DOHH2 (cell line): ENCODE results near the gene SEPTIN1.

Source experiments
- H3F3A ChIP-seq: fragments of 200-600 bp; sonication (generic), shearing (Covaris generic); 2 replicates; pipeline ENCODE4 v1.6.0; 2016; ENCODE audit warnings: antibody characterized with exemption, mild to moderate bottlenecking; ENCODE audit not compliant: control insufficient read depth, insufficient read depth
- H3K27ac ChIP-seq: fragments of 200-600 bp; sonication (generic); 2 replicates; pipeline ENCODE4 v1.5.1; 2014; ENCODE audit warnings: low read depth, mild to moderate bottlenecking, low read length, moderate library complexity
- H3K27me3 ChIP-seq: fragments of 200-600 bp; sonication (generic); 2 replicates; pipeline ENCODE4 v1.6.1; 2014; ENCODE audit warnings: mild to moderate bottlenecking, low read length, mixed read lengths; ENCODE audit not compliant: control insufficient read depth
- H3K36me3 ChIP-seq: fragments of 200-600 bp; sonication (generic); 2 replicates; pipeline ENCODE4 v1.6.1; 2014; ENCODE audit warnings: mild to moderate bottlenecking, low read length, moderate library complexity, mixed read lengths; ENCODE audit not compliant: control insufficient read depth
- H3K4me1 ChIP-seq: fragments of 200-600 bp; sonication (generic); 2 replicates; pipeline ENCODE4 v1.6.1; 2014; ENCODE audit warnings: mild to moderate bottlenecking, low read length, mixed read lengths; ENCODE audit not compliant: control insufficient read depth
- H3K4me2 ChIP-seq: fragments of 200-600 bp; sonication (generic); 2 replicates; pipeline ENCODE4 v1.6.0; 2014; ENCODE audit warnings: mild to moderate bottlenecking, low read length, moderate library complexity
- H3K4me3 ChIP-seq: fragments of 200-600 bp; sonication (generic); 2 replicates; pipeline ENCODE4 v1.5.1; 2014; ENCODE audit warnings: mild to moderate bottlenecking, low read length, mixed read lengths
- H3K79me2 ChIP-seq: fragments of 200-600 bp; sonication (generic); 2 replicates; pipeline ENCODE4 v1.6.1; 2014; ENCODE audit warnings: mild to moderate bottlenecking, low read length, mixed read lengths; ENCODE audit not compliant: control insufficient read depth
- H3K9me2 ChIP-seq: fragments of 200-600 bp; sonication (generic); replicated peaks from 2 replicates; pipeline ENCODE4 v1.6.1; 2014; ENCODE audit warnings: mild to moderate bottlenecking, low read length, mixed read lengths; ENCODE audit not compliant: control insufficient read depth
- H3K9me3 ChIP-seq: fragments of 200-600 bp; sonication (generic); 2 replicates; pipeline ENCODE4 v1.6.1; 2014; ENCODE audit warnings: antibody characterized with exemption, low read length, mixed read lengths; ENCODE audit not compliant: control insufficient read depth, insufficient read depth
- H4K20me1 ChIP-seq: fragments of 200-600 bp; sonication (generic); 2 replicates; pipeline ENCODE4 v1.6.0; 2014; ENCODE audit warnings: low read depth, mild to moderate bottlenecking, antibody characterized with exemption, low read length, moderate library complexity; ENCODE audit not compliant: control insufficient read depth, insufficient read depth
- CTCF ChIP-seq: fragments of 200-600 bp; sonication (generic); IDR thresholded peaks from one replicate; pipeline ENCODE4 v1.5.1; 2014; ENCODE audit warnings: antibody characterized with exemption, mild to moderate bottlenecking, low read depth, low read length; ENCODE audit not compliant: poor library complexity, severe bottlenecking
- EZH2phosphoT487 ChIP-seq: fragments of 200-600 bp; sonication (generic); IDR thresholded peaks from 2 replicates; pipeline ENCODE4 v1.6.1; 2017; ENCODE audit warnings: borderline replicate concordance, mild to moderate bottlenecking, antibody characterized with exemption, low read length, moderate library complexity, mixed read lengths

The SEPTIN1 gene

DNA sequence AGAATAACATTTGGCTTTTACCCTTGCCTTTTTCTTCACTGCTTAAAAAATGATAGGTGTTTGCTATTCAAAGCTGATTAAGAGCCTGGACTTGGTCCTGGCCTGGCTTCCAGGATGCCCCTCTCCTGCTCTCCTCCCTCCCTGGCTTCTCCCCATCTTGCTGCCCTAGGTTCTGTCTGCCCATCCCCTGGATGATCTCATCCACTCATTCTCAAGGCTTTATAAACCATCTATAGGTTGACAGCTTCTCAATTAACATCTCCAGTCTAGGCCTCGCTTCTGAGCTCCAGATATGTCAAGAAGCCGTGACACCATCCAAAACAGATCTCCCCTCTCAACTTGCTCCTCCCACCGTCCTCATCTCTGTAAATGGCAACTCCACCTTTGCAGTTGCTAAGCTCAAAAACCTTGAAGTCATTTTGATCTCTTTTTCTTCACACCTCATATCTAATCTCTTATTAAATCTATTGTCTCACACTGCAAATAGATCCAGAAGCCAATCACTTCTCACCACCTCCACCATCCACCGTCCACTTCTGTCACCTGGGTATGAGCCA is 33.8 kb upstream of the SEPTIN1 start:
- no peak overlapping the region for H3K27ac ChIP-seq
- H3K4me3 ChIP-seq = no peak overlapping the region
- no peaks in the 10 kb centered on the region for H3K9me3 ChIP-seq
- no peaks in the 10 kb centered on the region for H3K27me3 ChIP-seq
- H3K79me2 ChIP-seq = peaks cover 30% of the 10 kb centered on the region
- peaks cover 34% of the 10 kb centered on the region for H3F3A ChIP-seq
- H3K4me1 ChIP-seq = peaks cover 17% of the 10 kb centered on the region
- no peak for TF ChIP-seq CTCF
- peaks cover 56% of the 10 kb centered on the region for H3K36me3 ChIP-seq
- no peaks in the 10 kb centered on the region for H3K9me2 ChIP-seq
- H4K20me1 ChIP-seq = no peaks in the 10 kb centered on the region
- H3K4me2 ChIP-seq = no peak overlapping the region

DNA sequence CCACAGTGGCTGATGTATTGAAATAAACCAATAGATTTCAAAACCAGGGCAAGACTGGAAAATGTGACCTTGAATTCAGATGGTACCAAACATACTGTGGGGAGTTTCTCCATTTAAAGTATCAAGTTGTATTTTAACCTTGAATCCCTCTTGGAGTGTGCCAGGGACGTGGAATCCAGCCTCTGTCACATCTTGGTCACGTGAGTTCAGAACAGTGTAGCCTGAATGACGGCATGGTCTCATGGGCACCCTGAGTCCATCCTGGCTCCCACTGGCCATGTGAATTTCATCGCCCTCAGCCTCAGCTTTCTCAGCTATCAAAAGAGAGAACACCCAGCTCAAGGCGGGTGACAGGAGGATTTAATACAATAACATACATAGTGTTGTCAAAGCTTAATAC is 31.8 kb upstream of the SEPTIN1 start:
- TF ChIP-seq EZH2phosphoT487 (no peak), CTCF (no peak)
- Histone ChIP-seq H3K36me3 (peaks cover 51% of the 10 kb centered on the region), H3K9me2 (no peaks in the 10 kb centered on the region), H4K20me1 (no peaks in the 10 kb centered on the region), H3K4me2 (no peak overlapping the region), H3F3A (peaks cover 20% of the 10 kb centered on the region), H3K9me3 (no peaks in the 10 kb centered on the region), H3K27me3 (no peaks in the 10 kb centered on the region), H3K27ac (no peak overlapping the region), H3K4me1 (peaks cover 26% of the 10 kb centered on the region), H3K4me3 (no peak overlapping the region), H3K79me2 (peaks cover 35% of the 10 kb centered on the region)

DNA sequence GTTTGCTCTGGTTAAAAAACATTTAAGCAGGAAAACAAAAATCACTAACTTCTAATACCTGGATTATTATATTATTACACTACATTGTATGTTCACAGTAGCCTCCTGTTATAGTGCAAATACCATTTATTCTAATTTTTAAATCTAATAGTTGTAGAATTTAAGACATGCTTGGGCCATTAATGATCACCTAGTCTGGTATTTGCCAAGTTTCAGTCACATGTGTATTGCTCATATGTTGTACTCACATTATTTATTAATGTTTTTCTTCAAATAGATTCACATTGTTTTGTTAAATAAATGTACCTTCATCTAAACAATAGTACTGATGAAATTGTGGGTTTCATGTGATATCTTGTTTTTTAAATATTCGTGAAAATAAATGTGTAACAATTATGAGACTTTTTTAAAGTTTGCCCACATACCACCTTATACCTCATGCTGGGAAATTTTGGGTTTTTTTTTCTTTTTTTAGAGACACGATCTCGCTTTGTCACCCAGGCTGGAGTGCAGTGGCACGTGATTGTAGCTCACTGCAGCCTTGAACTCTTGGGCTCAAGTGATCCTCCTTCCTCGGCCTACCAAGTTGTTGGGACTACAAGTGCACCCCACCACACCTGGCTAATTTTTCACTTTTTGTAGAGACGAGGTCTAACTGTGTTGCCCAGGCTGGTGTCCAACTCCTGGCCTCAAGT is 30.9 kb upstream of the SEPTIN1 start:
- H3K9me3 ChIP-seq = no peaks in the 10 kb centered on the region
- H4K20me1 ChIP-seq = no peaks in the 10 kb centered on the region
- peaks cover 36% of the 10 kb centered on the region for H3K79me2 ChIP-seq
- H3K9me2 ChIP-seq = no peaks in the 10 kb centered on the region
- H3K4me1 ChIP-seq = peaks cover 29% of the 10 kb centered on the region
- peaks cover 19% of the 10 kb centered on the region for H3F3A ChIP-seq
- no peak overlapping the region for H3K27ac ChIP-seq
- H3K4me3 ChIP-seq = no peak overlapping the region
- TF ChIP-seq CTCF (no peak), EZH2phosphoT487 (no peak)
- peaks cover 42% of the 10 kb centered on the region for H3K36me3 ChIP-seq
- no peaks in the 10 kb centered on the region for H3K27me3 ChIP-seq
- H3K4me2 ChIP-seq = no peak overlapping the region
